Measurements from ENCODE around the gene CRCP.

Gene CRCP

GRCh38 chr7:66193146-66193725 is 78.6 kb downstream of the CRCP start:
- DNase-seq: no peak

- no peak for DNase-seq
Measured at GRCh38 chr7:66198469-66198868, 83.8 kb downstream of the CRCP start.

GRCh38 chr7:66198956-66199355 is 84.3 kb downstream of the CRCP start:
- DNase-seq: no peak

- DNase-seq: no peak
Measured at GRCh38 chr7:66202441-66202840, 87.8 kb downstream of the CRCP start.

All from NCI-H510A (cell line).